PC-3 (cell line): ENCODE results near the gene PLIN3. TPM values are rescaled to one million over a fixed set of nuclear protein-coding genes. Genes with fewer than 3 reads are reported as not detected.

Source experiments
- ATAC-seq: fragments of 200-7000 bp; cut with Tn5 transposase; 2 replicates; pipeline ENCODE4 v1.9.1; 2020; ENCODE audit warnings: mild to moderate bottlenecking, moderate library complexity
- BruUV-seq: library from RNA; stranded (reverse); fragments of 400-500 nt; replicated peaks from 2 replicates; lab custom pipeline; 2021; lab: Mats Ljungman, UMichigan
- CTCF ChIA-PET: fragments of 300-600 bp; sonication (Branson Sonifier 250); formaldehyde crosslinking; loops from one replicate; lab custom pipeline; 2022; ENCODE audit warnings: antibody characterized with exemption; lab: Charles Lee
- POLR2A ChIA-PET: fragments of 300-600 bp; sonication (Branson Sonifier 250); formaldehyde crosslinking; loops from one replicate; lab custom pipeline; 2022; ENCODE audit warnings: antibody characterized with exemption; ENCODE audit not compliant: unreplicated experiment; lab: Charles Lee
- DNase-seq: peaks from one replicate; pipeline ENCODE4 v3.0.0-alpha.2; 2015
- H2AFZ ChIP-seq: fragments of 300-600 bp; sonication (generic); 2 replicates; pipeline ENCODE4 v1.6.0; 2016; ENCODE audit warnings: antibody characterized with exemption, low read length
- H3F3A ChIP-seq: fragments of 300-600 bp; sonication (generic); one replicate; pipeline ENCODE4 v1.6.0; 2017; ENCODE audit warnings: antibody characterized with exemption, low read length, control low read depth, mild to moderate bottlenecking; ENCODE audit not compliant: unreplicated experiment
- H3K27ac ChIP-seq: fragments of 300-600 bp; sonication (generic); 2 replicates; pipeline ENCODE4 v1.5.1; 2016; ENCODE audit warnings: mild to moderate bottlenecking, low read length
- H3K27me3 ChIP-seq: fragments of 300-600 bp; sonication (generic); 2 replicates; pipeline ENCODE4 v1.6.1; 2016; ENCODE audit warnings: low read length, mixed read lengths
- H3K36me3 ChIP-seq: fragments of 300-600 bp; sonication (generic); 2 replicates; pipeline ENCODE4 v1.6.1; 2016; ENCODE audit warnings: low read depth, mixed run types, low read length, mixed read lengths
- H3K4me1 ChIP-seq: fragments of 300-600 bp; sonication (generic); 2 replicates; pipeline ENCODE4 v1.5.1; 2016; ENCODE audit warnings: low read length; ENCODE audit not compliant: insufficient read depth
- H3K4me2 ChIP-seq: fragments of 300-600 bp; sonication (generic); 2 replicates; pipeline ENCODE4 v1.6.0; 2016; ENCODE audit warnings: low read length
- H3K4me3 ChIP-seq: fragments of 300-600 bp; sonication (generic); 2 replicates; pipeline ENCODE4 v1.5.1; 2016; ENCODE audit warnings: mild to moderate bottlenecking, low read length, mixed read lengths
- H3K79me2 ChIP-seq: fragments of 300-600 bp; sonication (generic); 2 replicates; pipeline ENCODE4 v1.6.1; 2017; ENCODE audit warnings: low read length, mixed read lengths
- H3K9ac ChIP-seq: fragments of 300-600 bp; sonication (generic); 2 replicates; pipeline ENCODE4 v1.6.0; 2016; ENCODE audit warnings: mild to moderate bottlenecking, low read length
- H3K9me2 ChIP-seq: fragments of 300-600 bp; sonication (generic); replicated peaks from 2 replicates; pipeline ENCODE4 v1.6.1; 2016; ENCODE audit warnings: mixed run types, low read length, mixed read lengths
- H3K9me3 ChIP-seq: fragments of 300-600 bp; sonication (generic); 2 replicates; pipeline ENCODE4 v1.6.1; 2016; ENCODE audit warnings: low read length, mixed read lengths
- H4K20me1 ChIP-seq: fragments of 300-600 bp; sonication (generic); 2 replicates; pipeline ENCODE4 v1.6.1; 2016; ENCODE audit warnings: low read length, mixed read lengths
- CTCF ChIP-seq: fragments of 300-600 bp; sonication (generic); conservative IDR thresholded peaks from 2 replicates; pipeline ENCODE4 v1.5.1; 2017; ENCODE audit warnings: antibody characterized with exemption, low read depth, mild to moderate bottlenecking, low read length
- EZH2 ChIP-seq: fragments of 300-600 bp; sonication (generic); IDR thresholded peaks from one replicate; pipeline ENCODE4 v1.6.1; 2017; ENCODE audit warnings: antibody characterized with exemption, mild to moderate bottlenecking, low read length; ENCODE audit not compliant: unreplicated experiment
- EZH2phosphoT487 ChIP-seq: fragments of 300-600 bp; sonication (generic); IDR thresholded peaks from 2 replicates; pipeline ENCODE4 v1.6.1; 2018; ENCODE audit warnings: mild to moderate bottlenecking, antibody characterized with exemption, low read length, borderline replicate concordance
- intact Hi-C: fragments of 100-400 bp; cut with micrococcal nuclease; formaldehyde crosslinking; loops from 2 replicates; pipeline ENCODE4 v1.9.0; 2023
- total RNA-seq: library from RNA; depleted of rRNA; stranded (reverse); fragments of >200 nt; gene quantifications from 2 replicates; pipeline ENCODE4 v1.2.3, GENCODE V29; 2014

The PLIN3 gene
- total RNA-seq, 1 experiment from 2014 or later, result 136 TPM

- Histone ChIP-seq H4K20me1 (peaks cover 12% of the 10 kb centered on the region; the same call in 1 of the 2 replicates), H3K36me3 (peaks cover 12% of the 10 kb centered on the region; the same call in 1 of the 2 replicates), H3K9me2 (no peaks in the 10 kb centered on the region), H3K4me2 (peak within 1 kb of the TSS; percentile 96), H3K27ac (peak within 1 kb of the TSS; percentile 81), H3K9me3 (no peaks in the 10 kb centered on the region), H3K9ac (peak within 1 kb of the TSS; percentile 95), H3K79me2 (peaks cover 42% of the 10 kb centered on the region), H3K27me3 (no peaks in the 10 kb centered on the region), H3K4me3 (peak within 1 kb of the TSS; percentile 78), H2AFZ (peak within 1 kb of the TSS; percentile 64), H3K4me1 (peaks cover 42% of the 10 kb centered on the region), H3F3A (peaks cover 11% of the 10 kb centered on the region)
- peak; percentile 10 for ATAC-seq
- ChIA-PET CTCF (interaction anchor here (0.6 kb wide), 1 partner anchor 585 kb away, joined by 3 read pairs; no protein-coding TSS in a partner anchor), POLR2A (no interaction called here)
- TF ChIP-seq EZH2, result no peak
- TF ChIP-seq CTCF, result no peak
- TF ChIP-seq EZH2phosphoT487, result no peak
- BruUV-seq, result no TSS peak
- intact Hi-C loops, result no loop called here
- DNase-seq, result peak; percentile 77
These were observed 41.9 kb upstream of the PLIN3 start, which contains the start of gene UHRF1 for GRCh38 chr19:4909156-4909896. TSS of gene UHRF1 (plus strand) at chr19:4909501. CDS start at chr19:4910886, 1,385 bp downstream.

GRCh38 chr19:4908781-4909155 lies 41.3 kb upstream of the PLIN3 start:
- ChIA-PET POLR2A (no interaction called here), CTCF (interaction anchor here (0.6 kb wide), 1 partner anchor 585 kb away, joined by 3 read pairs; no protein-coding TSS in a partner anchor)
- DNase-seq (no peak), ATAC-seq (no peak)
- Histone ChIP-seq H3K4me2 (peak overlapping the region; percentile 96), H3K9ac (peak overlapping the region; percentile 95), H3K9me3 (no peaks in the 10 kb centered on the region), H3K9me2 (no peaks in the 10 kb centered on the region), H3K27ac (no peak overlapping the region), H3F3A (peaks cover 6% of the 10 kb centered on the region), H3K4me1 (peaks cover 36% of the 10 kb centered on the region), H3K27me3 (no peaks in the 10 kb centered on the region), H3K79me2 (peaks cover 37% of the 10 kb centered on the region), H3K36me3 (peaks cover 8% of the 10 kb centered on the region; the same call in 1 of the 2 replicates), H3K4me3 (peak overlapping the region; percentile 78; the same call in 1 of the 2 replicates), H2AFZ (peak overlapping the region; percentile 64), H4K20me1 (peaks cover 10% of the 10 kb centered on the region; the same call in 1 of the 2 replicates)
- intact Hi-C loops, result no loop called here
- BruUV-seq, result no TSS peak
- no peak for TF ChIP-seq EZH2phosphoT487

- no peak overlapping the region for H3K27ac ChIP-seq
- peaks cover 6% of the 10 kb centered on the region for H3F3A ChIP-seq
- TF ChIP-seq EZH2phosphoT487, result no peak
- no peak for TF ChIP-seq CTCF
- TF ChIP-seq EZH2, result no peak
- H3K4me2 ChIP-seq, result no peak overlapping the region
- H3K36me3 ChIP-seq, result peaks cover 8% of the 10 kb centered on the region; the same call in 1 of the 2 replicates
- intact Hi-C loops, result no loop called here
- no peaks in the 10 kb centered on the region for H3K9me2 ChIP-seq
- DNase-seq, result no peak
- no TSS peak for BruUV-seq
- H3K9ac ChIP-seq, result no peak overlapping the region
- POLR2A ChIA-PET, result no interaction called here
- no peak for ATAC-seq
- peaks cover 33% of the 10 kb centered on the region for H3K79me2 ChIP-seq
- H3K4me3 ChIP-seq, result no peak overlapping the region
- CTCF ChIA-PET, result no interaction called here
- no peaks in the 10 kb centered on the region for H3K27me3 ChIP-seq
- H3K4me1 ChIP-seq, result peaks cover 32% of the 10 kb centered on the region
- H4K20me1 ChIP-seq, result peaks cover 10% of the 10 kb centered on the region; the same call in 1 of the 2 replicates
- H3K9me3 ChIP-seq, result no peaks in the 10 kb centered on the region
- no peak overlapping the region for H2AFZ ChIP-seq
These were observed 40.9 kb upstream of the PLIN3 start for GRCh38 chr19:4908360-4908759.
